Astrocyte (in vitro differentiated cells and primary cell): ENCODE measurements around the gene LRRC27. TPM values are rescaled to one million over a fixed set of nuclear protein-coding genes. Genes with fewer than 3 reads are reported as not detected.

Experiments
- DNase-seq: peaks from one replicate; pipeline ENCODE4 v3.0.0-alpha.2; 2010; ENCODE audit warnings: low read depth
- FAIRE-seq: peaks from 2 replicates; lab custom pipeline; 2011; peaks lifted over from hg19 to GRCh38; lab: Jason Lieb, UNC
- H2AFZ ChIP-seq: 2 replicates; pipeline ENCODE4 v1.6.0; 2012; ENCODE audit warnings: low read depth, low read length, inconsistent platforms
- H3K27ac ChIP-seq: 2 replicates; pipeline ENCODE4 v1.5.1; 2011; ENCODE audit warnings: low read depth, low read length, inconsistent platforms
- H3K27me3 ChIP-seq: 2 replicates; pipeline ENCODE4 v1.6.0; 2011; ENCODE audit warnings: low read length, inconsistent platforms; ENCODE audit not compliant: insufficient read depth
- H3K36me3 ChIP-seq: 2 replicates; pipeline ENCODE4 v1.5.1; 2011; ENCODE audit warnings: low read length, inconsistent platforms; ENCODE audit not compliant: insufficient read depth
- H3K4me1 ChIP-seq: 2 replicates; pipeline ENCODE4 v1.5.1; 2011; ENCODE audit warnings: low read length, inconsistent platforms; ENCODE audit not compliant: insufficient read depth
- H3K4me2 ChIP-seq: 2 replicates; pipeline ENCODE4 v1.6.0; 2012; ENCODE audit warnings: low read length, inconsistent platforms
- H3K4me3 ChIP-seq: 2 replicates; pipeline ENCODE4 v1.5.1; 2011; ENCODE audit warnings: low read depth, mild to moderate bottlenecking, low read length, inconsistent platforms; ENCODE audit not compliant: insufficient read depth
- H3K79me2 ChIP-seq: 2 replicates; pipeline ENCODE4 v1.6.0; 2012; ENCODE audit warnings: mild to moderate bottlenecking, low read length, inconsistent platforms; ENCODE audit not compliant: insufficient read depth
- H3K9ac ChIP-seq: 2 replicates; pipeline ENCODE4 v1.6.0; 2012; ENCODE audit warnings: mild to moderate bottlenecking, low read length, inconsistent platforms
- H3K9me3 ChIP-seq: 2 replicates; pipeline ENCODE4 v1.5.1; 2012; ENCODE audit warnings: low read depth, mild to moderate bottlenecking, low read length, inconsistent platforms; ENCODE audit not compliant: insufficient read depth
- H4K20me1 ChIP-seq: 2 replicates; pipeline ENCODE4 v1.6.0; 2012; ENCODE audit warnings: low read length, inconsistent platforms; ENCODE audit not compliant: insufficient read depth
- H3K27ac Mint-ChIP-seq: one replicate; pipeline ENCODE4 v1.8.0; 2021; ENCODE audit warnings: mild to moderate bottlenecking, mixed read lengths; ENCODE audit not compliant: unreplicated experiment
- H3K27me3 Mint-ChIP-seq: one replicate; pipeline ENCODE4 v1.8.0; 2021; ENCODE audit warnings: low read depth, mixed read lengths; ENCODE audit not compliant: unreplicated experiment
- H3K36me3 Mint-ChIP-seq: one replicate; pipeline ENCODE4 v1.8.0; 2021; ENCODE audit warnings: low read depth, mixed read lengths; ENCODE audit not compliant: unreplicated experiment
- H3K4me1 Mint-ChIP-seq: one replicate; pipeline ENCODE4 v1.8.0; 2021; ENCODE audit warnings: low read depth, mixed read lengths; ENCODE audit not compliant: unreplicated experiment
- H3K4me3 Mint-ChIP-seq: one replicate; pipeline ENCODE4 v1.8.0; 2021; ENCODE audit warnings: mild to moderate bottlenecking, moderate library complexity, mixed read lengths; ENCODE audit not compliant: unreplicated experiment
- H3K9me3 Mint-ChIP-seq: one replicate; pipeline ENCODE4 v1.8.0; 2021; ENCODE audit warnings: mild to moderate bottlenecking, mixed read lengths; ENCODE audit not compliant: unreplicated experiment
- EZH2 ChIP-seq: IDR thresholded peaks from 2 replicates; pipeline ENCODE4 v1.6.1; 2012; ENCODE audit warnings: mild to moderate bottlenecking, low read length, inconsistent platforms; ENCODE audit not compliant: insufficient read depth
- total RNA-seq: library from RNA; stranded (reverse); gene quantifications from 2 replicates; pipeline ENCODE4 v1.2.1, GENCODE V29; 2021
- TF ChIP-seq, protein P1 (sequence below): IDR thresholded peaks from 2 replicates; pipeline ENCODE4 v1.5.1; 2011; ENCODE audit warnings: low read depth, mild to moderate bottlenecking, inconsistent platforms, low read length, moderate library complexity; ENCODE audit not compliant: insufficient read depth

Gene LRRC27
- total RNA-seq, 1 donor from 2014 or later, result 8.0 TPM

DNA sequence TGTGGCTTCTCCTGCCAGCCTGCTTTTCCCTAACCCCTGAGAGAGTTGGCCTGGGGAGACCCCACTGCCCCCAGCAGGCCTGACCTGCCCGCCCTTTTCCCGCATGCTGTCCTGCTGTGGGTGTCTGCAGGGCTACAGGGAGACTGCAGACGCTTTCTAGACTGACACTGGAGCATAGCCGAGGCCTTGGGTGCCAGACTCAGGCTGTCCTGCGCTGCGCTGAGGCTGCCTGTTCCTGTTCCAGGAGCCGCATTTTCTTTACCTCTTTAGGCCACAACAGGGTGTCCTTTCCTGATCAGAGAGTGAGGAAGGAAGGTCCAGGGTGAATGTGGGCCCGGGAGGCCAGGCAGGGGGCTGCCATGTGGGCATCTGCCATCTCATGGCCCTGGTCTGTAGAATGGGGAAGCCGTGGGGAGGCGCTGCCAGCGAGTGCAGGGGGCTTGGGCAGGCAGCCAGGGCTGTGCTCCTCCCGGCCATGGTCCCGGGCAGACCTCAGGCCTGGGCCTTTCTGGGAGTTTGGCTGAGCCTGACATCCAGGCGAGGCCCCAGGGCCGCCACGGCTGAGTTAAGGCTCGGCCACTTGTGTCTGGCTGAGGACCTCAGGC is 68.7 kb downstream of the LRRC27 start:
- Histone ChIP-seq H2AFZ (no peak overlapping the region), H3K27me3 (no peaks in the 10 kb centered on the region), H3K9me3 (no peaks in the 10 kb centered on the region), H4K20me1 (peaks cover 49% of the 10 kb centered on the region), H3K36me3 (no peaks in the 10 kb centered on the region), H3K4me1 (peaks cover 14% of the 10 kb centered on the region), H3K4me3 (no peak overlapping the region), H3K9ac (no peak overlapping the region), H3K79me2 (peaks cover 11% of the 10 kb centered on the region), H3K4me2 (no peak overlapping the region), H3K27ac (no peak overlapping the region)
- TF ChIP-seq, protein P1, sequence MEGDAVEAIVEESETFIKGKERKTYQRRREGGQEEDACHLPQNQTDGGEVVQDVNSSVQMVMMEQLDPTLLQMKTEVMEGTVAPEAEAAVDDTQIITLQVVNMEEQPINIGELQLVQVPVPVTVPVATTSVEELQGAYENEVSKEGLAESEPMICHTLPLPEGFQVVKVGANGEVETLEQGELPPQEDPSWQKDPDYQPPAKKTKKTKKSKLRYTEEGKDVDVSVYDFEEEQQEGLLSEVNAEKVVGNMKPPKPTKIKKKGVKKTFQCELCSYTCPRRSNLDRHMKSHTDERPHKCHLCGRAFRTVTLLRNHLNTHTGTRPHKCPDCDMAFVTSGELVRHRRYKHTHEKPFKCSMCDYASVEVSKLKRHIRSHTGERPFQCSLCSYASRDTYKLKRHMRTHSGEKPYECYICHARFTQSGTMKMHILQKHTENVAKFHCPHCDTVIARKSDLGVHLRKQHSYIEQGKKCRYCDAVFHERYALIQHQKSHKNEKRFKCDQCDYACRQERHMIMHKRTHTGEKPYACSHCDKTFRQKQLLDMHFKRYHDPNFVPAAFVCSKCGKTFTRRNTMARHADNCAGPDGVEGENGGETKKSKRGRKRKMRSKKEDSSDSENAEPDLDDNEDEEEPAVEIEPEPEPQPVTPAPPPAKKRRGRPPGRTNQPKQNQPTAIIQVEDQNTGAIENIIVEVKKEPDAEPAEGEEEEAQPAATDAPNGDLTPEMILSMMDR, result no peak
- no peak for TF ChIP-seq EZH2
- no peaks in the 10 kb centered on the region for H3K27me3 Mint-ChIP-seq
- no peaks in the 10 kb centered on the region for H3K9me3 Mint-ChIP-seq
- no peak for FAIRE-seq
- DNase-seq, result no peak
- H3K4me1 Mint-ChIP-seq, result no peaks in the 10 kb centered on the region
- H3K27ac Mint-ChIP-seq, result no peak overlapping the region
- H3K4me3 Mint-ChIP-seq, result no peak overlapping the region
- H3K36me3 Mint-ChIP-seq, result peaks cover under 1% of the 10 kb centered on the region

DNA sequence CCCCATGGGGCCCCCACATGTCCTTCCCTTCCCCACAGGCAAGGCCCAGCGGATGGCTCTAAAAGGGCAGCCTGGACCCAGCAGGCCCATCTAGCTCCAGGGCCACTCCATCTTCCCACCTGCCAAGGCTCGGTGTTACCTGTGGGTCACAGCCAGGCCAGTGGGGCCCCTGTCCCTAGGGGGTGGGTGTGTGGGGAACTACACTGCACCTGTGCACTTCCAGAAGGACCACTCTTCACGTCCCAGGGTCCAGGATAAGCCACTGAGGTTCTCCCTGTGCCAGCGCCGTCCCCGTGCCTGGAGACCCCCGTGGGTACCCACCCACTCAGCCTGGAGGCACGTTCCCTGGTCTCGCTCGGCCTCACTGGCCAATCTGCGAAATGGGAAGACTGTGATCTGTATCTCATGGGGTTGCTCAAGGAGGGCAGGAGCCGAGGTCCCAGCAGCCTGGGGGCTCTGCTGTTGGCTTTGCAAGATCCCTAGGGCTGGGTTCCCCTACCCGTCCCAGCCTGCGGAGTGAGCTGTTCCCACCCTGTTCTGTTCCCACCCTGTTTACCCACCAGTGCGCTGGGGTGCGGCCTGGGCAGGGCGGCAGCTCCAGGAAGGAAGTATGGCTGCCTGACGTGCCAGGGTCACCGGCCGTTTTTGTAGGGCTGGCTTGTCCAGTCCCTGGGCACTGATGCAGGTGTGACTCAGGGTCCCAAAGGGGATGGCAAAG is 69.6 kb downstream of the LRRC27 start:
- H3K36me3 Mint-ChIP-seq, result peaks cover 5% of the 10 kb centered on the region
- no peak for FAIRE-seq
- TF ChIP-seq EZH2, result no peak
- TF ChIP-seq, protein P1, result no peak
- Histone ChIP-seq H4K20me1 (peaks cover 49% of the 10 kb centered on the region), H3K4me3 (no peak overlapping the region), H3K4me1 (peaks cover 7% of the 10 kb centered on the region), H3K27me3 (no peaks in the 10 kb centered on the region), H3K9ac (no peak overlapping the region), H3K36me3 (no peaks in the 10 kb centered on the region), H3K27ac (no peak overlapping the region), H3K79me2 (peaks cover 11% of the 10 kb centered on the region), H3K9me3 (no peaks in the 10 kb centered on the region), H2AFZ (no peak overlapping the region), H3K4me2 (no peak overlapping the region)
- H3K9me3 Mint-ChIP-seq, result no peaks in the 10 kb centered on the region
- no peaks in the 10 kb centered on the region for H3K27me3 Mint-ChIP-seq
- no peak for DNase-seq
- no peaks in the 10 kb centered on the region for H3K4me1 Mint-ChIP-seq
- H3K4me3 Mint-ChIP-seq, result no peak overlapping the region
- no peak overlapping the region for H3K27ac Mint-ChIP-seq

DNA sequence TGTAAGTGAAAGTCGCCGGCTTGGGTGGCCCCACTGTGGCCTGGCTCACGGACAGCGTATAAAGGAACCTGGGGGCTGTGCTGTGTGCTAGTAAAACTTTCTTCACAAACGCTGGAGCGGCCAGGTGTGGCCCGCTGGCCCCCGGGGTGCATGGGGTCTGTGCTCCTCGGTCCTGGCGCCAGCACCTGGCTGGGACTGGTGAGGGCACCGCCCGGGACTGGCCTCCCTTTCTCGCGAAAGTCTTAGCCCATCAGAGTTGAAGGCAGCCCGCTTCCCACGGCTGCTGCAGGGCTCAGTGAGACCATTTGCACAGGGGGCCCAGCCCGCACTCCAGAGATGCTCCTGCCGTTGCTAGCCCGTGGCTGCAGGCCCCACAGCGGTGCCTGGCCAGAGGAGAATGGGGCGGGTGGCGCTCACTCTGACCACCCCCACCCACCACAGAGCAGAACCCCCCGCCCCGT is 70.8 kb downstream of the LRRC27 start:
- peaks cover 3% of the 10 kb centered on the region for H3K4me1 Mint-ChIP-seq
- peaks cover 5% of the 10 kb centered on the region for H3K36me3 Mint-ChIP-seq
- no peaks in the 10 kb centered on the region for H3K36me3 ChIP-seq
- H3K4me2 ChIP-seq, result no peak overlapping the region
- H2AFZ ChIP-seq, result no peak overlapping the region
- no peak for FAIRE-seq
- no peak overlapping the region for H3K4me3 ChIP-seq
- H3K27me3 ChIP-seq, result no peaks in the 10 kb centered on the region
- no peaks in the 10 kb centered on the region for H3K9me3 Mint-ChIP-seq
- TF ChIP-seq EZH2, result no peak
- TF ChIP-seq, protein P1, result no peak
- no peak overlapping the region for H3K27ac Mint-ChIP-seq
- H3K27ac ChIP-seq, result no peak overlapping the region
- no peak for DNase-seq
- peaks cover 11% of the 10 kb centered on the region for H3K79me2 ChIP-seq
- peaks cover 4% of the 10 kb centered on the region for H3K4me1 ChIP-seq
- no peak overlapping the region for H3K9ac ChIP-seq
- no peaks in the 10 kb centered on the region for H3K27me3 Mint-ChIP-seq
- H3K4me3 Mint-ChIP-seq, result no peak overlapping the region
- H3K9me3 ChIP-seq, result no peaks in the 10 kb centered on the region
- peaks cover 49% of the 10 kb centered on the region for H4K20me1 ChIP-seq
